GM18907 (cell line): ENCODE data around the gene NIFK.
A peak's percentile ranks its signal among the peaks of the same experiment; 100 is the strongest.

Source experiments
- ATAC-seq: cut with Tn5 transposase; IDR thresholded peaks from one replicate; pipeline ENCODE4 v1.9.1; 2021; ENCODE audit warnings: mild to moderate bottlenecking, moderate library complexity; ENCODE audit not compliant: unreplicated experiment

NIFK gene

GRCh38 chr2:121736462-121737336, at the start of gene NIFK:
Gene NIFK, minus strand, starts transcription at chr2:121736875. Its CDS starts 25 bp downstream, at chr2:121736850.
- peak; percentile 94 for ATAC-seq

GRCh38 chr2:121783180-121783579, 46.5 kb upstream of the NIFK start:
- no peak for ATAC-seq

- no peak for ATAC-seq
These were observed 42.2 kb upstream of the NIFK start for GRCh38 chr2:121778741-121779487.

- ATAC-seq: no peak
These were observed 41.0 kb upstream of the NIFK start for GRCh38 chr2:121777699-121778058.

- no peak for ATAC-seq
These were observed 40.4 kb upstream of the NIFK start for GRCh38 chr2:121776885-121777698.

- ATAC-seq: no peak
These were observed 39.7 kb upstream of the NIFK start for GRCh38 chr2:121776361-121776760.

DNA sequence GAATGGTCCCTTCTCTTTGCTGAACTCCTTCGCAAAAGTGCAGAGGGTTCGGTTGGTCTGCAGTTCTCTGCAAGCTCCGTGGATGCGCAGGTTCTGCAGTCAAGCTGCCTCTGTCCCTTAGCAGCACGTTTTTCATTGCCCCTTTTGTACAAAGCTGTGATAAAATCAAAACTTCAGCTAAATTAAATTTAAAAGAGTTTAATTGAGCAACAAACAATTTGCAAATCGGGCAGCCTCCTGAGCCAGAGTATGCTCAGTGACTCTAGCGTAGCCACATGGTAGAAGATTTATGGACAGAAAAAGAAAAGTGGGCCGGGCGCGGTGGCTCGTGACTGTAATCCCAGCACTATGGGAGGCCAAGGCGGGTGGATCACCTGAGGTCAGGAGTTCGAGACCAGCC, 37.6 kb upstream of the NIFK start:
- no peak for ATAC-seq

GRCh38 chr2:121771976-121772742, 35.5 kb upstream of the NIFK start:
- no peak for ATAC-seq

GRCh38 chr2:121768143-121768755, 31.6 kb upstream of the NIFK start:
- no peak for ATAC-seq

- no peak for ATAC-seq
These were observed 29.9 kb upstream of the NIFK start for GRCh38 chr2:121766624-121767023.

- ATAC-seq: no peak
These were observed 28.1 kb upstream of the NIFK start for GRCh38 chr2:121764681-121765228.

GRCh38 chr2:121755237-121756111, 18.8 kb upstream of the NIFK start, which contains the start of gene TSN:
Gene TSN, plus strand, starts transcription at chr2:121755651. Its CDS starts 129 bp downstream, at chr2:121755780.
- ATAC-seq: peak; percentile 100

- ATAC-seq: no peak
These were observed 18.2 kb upstream of the NIFK start for GRCh38 chr2:121754851-121755236.

DNA sequence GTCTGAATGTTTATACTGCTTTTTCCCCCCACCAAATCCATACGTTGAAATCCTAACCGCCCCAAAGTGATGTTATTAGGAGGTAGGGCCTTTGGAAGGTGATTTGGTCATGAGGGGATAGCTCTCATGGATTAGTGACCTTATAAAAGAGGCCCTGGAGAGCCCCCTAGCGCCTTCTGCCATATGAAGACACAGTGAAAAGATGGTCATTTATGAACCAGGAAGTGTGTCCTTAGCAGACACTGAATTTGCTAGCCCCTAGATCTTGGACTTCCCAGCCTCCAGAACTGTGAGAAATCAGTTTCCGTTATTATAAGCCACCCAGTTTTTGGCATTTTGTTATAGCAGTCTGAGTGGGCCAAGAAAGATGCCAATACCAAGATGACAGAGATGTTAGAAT, 11.5 kb upstream of the NIFK start:
- ATAC-seq: no peak

DNA sequence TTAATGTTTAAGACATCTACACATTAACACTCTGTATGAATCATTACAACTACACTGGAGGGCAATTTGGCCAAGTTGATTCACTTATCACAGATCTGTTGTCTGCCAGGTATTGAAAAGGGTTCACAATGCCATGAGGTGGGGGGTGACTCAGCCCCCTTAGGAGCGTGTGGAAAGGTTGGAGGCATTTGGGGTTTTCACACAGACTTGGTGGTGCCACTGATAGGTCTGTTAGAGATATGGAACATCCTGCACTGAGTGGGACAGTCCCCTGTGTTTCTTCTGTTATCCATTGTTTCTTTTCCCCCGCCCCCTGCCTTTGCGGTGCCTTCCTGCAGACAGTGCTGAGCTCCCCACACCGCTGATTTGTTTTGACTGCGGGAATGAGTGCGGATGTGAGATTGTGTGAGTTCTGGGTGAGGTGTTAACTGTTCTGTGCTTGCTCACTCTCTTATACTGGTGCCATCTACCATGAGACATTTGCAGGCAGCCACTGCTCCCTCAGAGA, 9.4 kb upstream of the NIFK start:
- no peak for ATAC-seq

- no peak for ATAC-seq
These were observed 4.8 kb upstream of the NIFK start for GRCh38 chr2:121741450-121741849.

DNA sequence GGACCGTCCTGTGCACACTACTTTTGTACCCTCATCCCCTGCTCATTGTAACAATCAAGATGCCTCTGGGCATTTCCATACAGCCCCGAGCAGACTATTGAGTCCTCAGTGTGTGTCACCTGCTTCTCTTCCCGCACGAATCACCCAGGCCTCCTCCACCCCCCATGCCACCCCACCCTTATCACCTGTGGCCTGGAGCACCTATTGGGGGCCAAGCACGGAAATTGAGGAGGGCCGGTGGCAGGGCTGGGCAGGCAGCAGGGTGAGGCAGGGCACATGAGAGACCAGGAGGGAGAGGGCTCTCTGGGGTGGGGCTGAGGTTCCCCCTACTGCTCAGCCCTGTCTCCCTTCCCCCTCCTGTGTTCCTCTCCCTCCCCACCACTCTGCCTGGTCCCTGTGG, 4.3 kb upstream of the NIFK start:
- ATAC-seq: no peak

DNA sequence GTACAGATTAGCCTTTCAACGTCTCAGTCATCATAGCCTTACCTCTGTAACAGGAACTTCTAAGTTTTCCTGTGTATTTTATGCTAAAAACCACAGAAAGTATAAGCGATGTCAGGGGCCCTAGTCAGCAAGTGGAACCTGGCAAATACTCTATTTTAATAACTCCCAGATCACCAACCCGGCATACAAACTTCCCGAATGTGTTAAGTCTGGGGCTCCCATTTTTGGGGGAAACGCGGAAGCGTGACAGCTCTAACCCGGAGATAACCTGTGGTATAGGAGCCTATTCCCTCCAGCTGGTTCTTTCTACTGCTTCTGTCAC, 574 bp downstream of the NIFK start:
- no peak for ATAC-seq
